ENCODE measurements around the gene PLCXD3.

- TF ChIP-seq REST (IDR thresholded peaks at IDR 0.05; ENCODE audit: low read depth) (no peak), EP300 (IDR thresholded peaks at IDR 0.05; ENCODE audit: borderline replicate concordance) (no peak), TEAD4 (IDR thresholded peaks at IDR 0.05) (no peak), TAF1 (IDR thresholded peaks at IDR 0.05; ENCODE audit: low read depth) (no peak), FOXM1 (IDR thresholded peaks at IDR 0.05; ENCODE audit: borderline replicate concordance, low read depth) (no peak), YY1 (IDR thresholded peaks at IDR 0.05; ENCODE audit: low read depth) (no peak), TCF12 (IDR thresholded peaks at IDR 0.05; ENCODE audit: low read depth) (no peak), ZBTB7A (IDR thresholded peaks at IDR 0.05; ENCODE audit: low read depth) (no peak), EGR1 (IDR thresholded peaks at IDR 0.05) (no peak), RAD21 (IDR thresholded peaks at IDR 0.05; ENCODE audit: low read depth) (no peak), MAX (IDR thresholded peaks at IDR 0.05) (no peak), CREB1 (IDR thresholded peaks at IDR 0.05; ENCODE audit: low read depth) (no peak)
Observed at GRCh38 chr5:41334221-41334620, 176.2 kb downstream of the PLCXD3 start.
